A673 (cell line): Measurements from ENCODE around the gene PAX3. TPM values are rescaled to one million over a fixed set of nuclear protein-coding genes. Genes with fewer than 3 reads are reported as not detected.

ENCODE experiments used
- BruUV-seq: library from RNA; stranded (reverse); fragments of 400-500 nt; replicated peaks from 2 replicates; lab custom pipeline; 2021; lab: Mats Ljungman, UMichigan
- CTCF ChIA-PET: fragments of 300-600 bp; sonication (Branson Sonifier 250); formaldehyde crosslinking; loops from one replicate; lab custom pipeline; 2022; ENCODE audit warnings: antibody characterized with exemption; lab: Charles Lee
- POLR2A ChIA-PET: fragments of 300-600 bp; sonication (Branson Sonifier 250); formaldehyde crosslinking; loops from one replicate; lab custom pipeline; 2022; ENCODE audit warnings: antibody characterized with exemption; ENCODE audit not compliant: low non-redundant PET; lab: Charles Lee
- DNase-seq: peaks from one replicate; pipeline ENCODE4 v3.0.0-alpha.2; 2015; ENCODE audit warnings: low spot score
- H3K27ac ChIP-seq: fragments of 200-600 bp; sonication (generic); 2 replicates; pipeline ENCODE4 v1.5.1; 2016; ENCODE audit warnings: mixed run types, low read depth, mild to moderate bottlenecking, mixed read lengths, antibody characterized with exemption, low read length; ENCODE audit not compliant: poor library complexity, severe bottlenecking
- H3K27me3 ChIP-seq: fragments of 200-600 bp; sonication (generic); replicated peaks from 2 replicates; pipeline ENCODE4 v1.6.1; 2017; ENCODE audit warnings: mixed run types, low read depth, mild to moderate bottlenecking, mixed read lengths, antibody characterized with exemption, low read length; ENCODE audit not compliant: insufficient read depth, poor library complexity
- H3K36me3 ChIP-seq: fragments of 200-600 bp; sonication (generic); 2 replicates; pipeline ENCODE4 v1.6.1; 2016; ENCODE audit warnings: mixed run types, mild to moderate bottlenecking, mixed read lengths, antibody characterized with exemption, low read length; ENCODE audit not compliant: insufficient read depth, poor library complexity, severe bottlenecking
- H3K4me1 ChIP-seq: fragments of 200-600 bp; sonication (generic); 2 replicates; pipeline ENCODE4 v1.6.1; 2017; ENCODE audit warnings: mixed run types, mild to moderate bottlenecking, mixed read lengths, antibody characterized with exemption, low read length; ENCODE audit not compliant: insufficient read depth, poor library complexity, severe bottlenecking
- H3K4me3 ChIP-seq: fragments of 200-600 bp; sonication (generic); 2 replicates; pipeline ENCODE4 v1.5.1; 2016; ENCODE audit warnings: low read depth, mixed run types, mild to moderate bottlenecking, mixed read lengths, low read length; ENCODE audit not compliant: poor library complexity, severe bottlenecking
- H3K9me3 ChIP-seq: fragments of 200-600 bp; sonication (generic); 2 replicates; pipeline ENCODE4 v1.6.1; 2016; ENCODE audit warnings: mixed run types, low read depth, mild to moderate bottlenecking, mixed read lengths, antibody characterized with exemption, low read length; ENCODE audit not compliant: poor library complexity, severe bottlenecking
- CTCF ChIP-seq: fragments of 300-800, 200-600 bp; sonication (generic); conservative IDR thresholded peaks from 2 replicates; pipeline ENCODE4 v1.5.1; 2017; ENCODE audit warnings: low read depth, mild to moderate bottlenecking, antibody characterized with exemption, low read length, moderate library complexity, mixed read lengths
- EZH2 ChIP-seq: fragments of 200-600 bp; sonication (generic); IDR thresholded peaks from 2 replicates; pipeline ENCODE4 v1.6.1; 2017; ENCODE audit warnings: borderline replicate concordance, low read depth, mild to moderate bottlenecking, mixed read lengths, antibody characterized with exemption, low read length; ENCODE audit not compliant: poor library complexity, severe bottlenecking
- intact Hi-C: fragments of 100-400 bp; cut with micrococcal nuclease; formaldehyde crosslinking; loops from one replicate; pipeline ENCODE4 v1.10.0; 2022; ENCODE audit not compliant: unreplicated experiment
- total RNA-seq: library from RNA; stranded (reverse); gene quantifications from 2 replicates; pipeline ENCODE4 v1.2.3, GENCODE V29; 2021

Gene PAX3
- total RNA-seq, 1 experiment from 2014 or later, result 39.3 TPM

- BruUV-seq, result no TSS peak
- DNase-seq, result peak; percentile 78
- Histone ChIP-seq H3K4me3 (no peak overlapping the region), H3K9me3 (no peaks in the 10 kb centered on the region), H3K36me3 (no peaks in the 10 kb centered on the region), H3K27me3 (no peaks in the 10 kb centered on the region), H3K27ac (peak overlapping the region; percentile 67), H3K4me1 (peaks cover 33% of the 10 kb centered on the region)
- ChIA-PET POLR2A (no interaction called here), CTCF (interaction anchor here (1.5 kb wide), 1 partner anchor 141 kb away, joined by 4 read pairs; no protein-coding TSS in a partner anchor)
- no peak for TF ChIP-seq EZH2
- no peak for TF ChIP-seq CTCF
- intact Hi-C loops, result no loop called here
These were observed 105.3 kb downstream of the PAX3 start for GRCh38 chr2:222193328-222193983.

GRCh38 chr2:222180619-222181018 is 118.2 kb downstream of the PAX3 start:
- intact Hi-C loops, result no loop called here
- no TSS peak for BruUV-seq
- ChIA-PET CTCF (no interaction called here), POLR2A (no interaction called here)
- no peak overlapping the region for H3K4me3 ChIP-seq
- DNase-seq, result no peak
- H3K27me3 ChIP-seq, result no peaks in the 10 kb centered on the region
- H3K9me3 ChIP-seq, result no peaks in the 10 kb centered on the region
- peaks cover 8% of the 10 kb centered on the region for H3K4me1 ChIP-seq
- no peak for TF ChIP-seq CTCF
- TF ChIP-seq EZH2, result no peak
- no peaks in the 10 kb centered on the region for H3K36me3 ChIP-seq
- H3K27ac ChIP-seq, result no peak overlapping the region

- ChIA-PET POLR2A (no interaction called here), CTCF (no interaction called here)
- TF ChIP-seq CTCF (no peak), EZH2 (no peak)
- intact Hi-C loops, result no loop called here
- Histone ChIP-seq H3K27me3 (no peaks in the 10 kb centered on the region), H3K36me3 (no peaks in the 10 kb centered on the region), H3K27ac (no peak overlapping the region), H3K9me3 (no peaks in the 10 kb centered on the region), H3K4me3 (no peak overlapping the region), H3K4me1 (peaks cover 8% of the 10 kb centered on the region)
- DNase-seq, result peak; percentile 68
- no TSS peak for BruUV-seq
These were observed 119.2 kb downstream of the PAX3 start for GRCh38 chr2:222179592-222179991.
